ENCODE results near the gene LMCD1. TPM values are rescaled to one million over a fixed set of nuclear protein-coding genes. Genes with fewer than 3 reads are reported as not detected.

LMCD1 gene, protein sequence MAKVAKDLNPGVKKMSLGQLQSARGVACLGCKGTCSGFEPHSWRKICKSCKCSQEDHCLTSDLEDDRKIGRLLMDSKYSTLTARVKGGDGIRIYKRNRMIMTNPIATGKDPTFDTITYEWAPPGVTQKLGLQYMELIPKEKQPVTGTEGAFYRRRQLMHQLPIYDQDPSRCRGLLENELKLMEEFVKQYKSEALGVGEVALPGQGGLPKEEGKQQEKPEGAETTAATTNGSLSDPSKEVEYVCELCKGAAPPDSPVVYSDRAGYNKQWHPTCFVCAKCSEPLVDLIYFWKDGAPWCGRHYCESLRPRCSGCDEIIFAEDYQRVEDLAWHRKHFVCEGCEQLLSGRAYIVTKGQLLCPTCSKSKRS
- total RNA-seq, result 1 to 10 TPM; 2.2 to 3.1 TPM

DNA sequence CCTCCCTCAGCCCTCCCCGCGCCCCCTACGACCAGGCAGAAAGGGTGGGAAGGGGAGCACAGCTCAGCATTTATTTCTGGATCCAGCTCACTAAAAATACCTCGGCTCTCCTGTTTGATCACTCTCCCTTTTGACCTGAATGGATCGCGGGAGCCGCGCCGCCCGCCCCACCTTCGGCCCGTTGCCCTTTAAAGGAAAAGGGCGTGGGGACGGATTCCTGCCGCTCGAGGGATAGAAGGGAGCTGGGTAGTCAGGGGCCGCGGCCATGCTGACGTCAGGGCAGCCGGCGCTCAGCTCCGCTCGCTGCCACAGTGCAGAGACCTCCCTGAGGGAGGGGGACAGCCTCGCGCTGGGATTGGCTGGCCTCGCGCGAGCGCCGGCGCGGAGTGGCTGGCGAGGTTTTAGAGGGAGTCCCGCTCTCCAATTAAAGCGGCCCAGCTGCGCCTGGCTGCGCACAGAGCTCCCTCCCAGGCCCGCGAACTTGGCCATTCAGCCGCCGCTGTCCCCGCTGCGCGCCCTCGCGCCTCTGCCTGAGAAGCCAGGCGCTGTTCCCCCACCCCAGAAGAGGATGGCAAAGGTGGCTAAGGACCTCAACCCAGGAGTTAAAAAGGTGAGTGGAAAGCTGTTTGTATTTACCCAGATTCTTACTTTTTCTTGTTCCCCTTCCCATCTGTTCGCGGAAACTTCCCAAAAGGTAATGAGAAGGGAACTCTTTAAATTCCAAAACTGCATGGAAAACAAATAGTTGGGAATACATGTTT, at the start of gene LMCD1:
TSS of gene LMCD1 (plus strand) at position 453 of the 761 bp plus-strand sequence. CDS start at position 569, 116 bp downstream.
- ChIA-PET CTCF (no interaction called here), POLR2A (no interaction called here)

DNA sequence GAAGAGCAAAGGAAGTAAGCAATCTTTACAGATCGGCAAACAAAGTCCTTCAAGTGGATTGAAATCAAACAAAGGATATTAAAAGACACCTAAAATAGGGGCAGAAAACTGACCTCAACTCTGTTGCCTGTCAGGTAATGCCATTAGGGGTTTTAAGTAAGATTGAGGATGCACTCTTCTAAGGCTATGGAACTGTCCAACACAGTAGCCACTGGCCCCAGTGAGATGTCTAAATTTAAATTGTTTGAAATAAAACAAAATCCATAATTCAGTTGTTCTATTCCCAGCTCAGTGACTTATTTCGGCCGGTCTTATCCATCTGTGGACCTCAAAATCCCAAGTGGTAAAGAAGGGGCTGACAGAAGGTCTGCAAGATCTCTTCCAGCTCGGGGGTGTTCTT, 49.5 kb upstream of the LMCD1 start:
- CTCF ChIA-PET, result no interaction called here
- POLR2A ChIA-PET, result no interaction called here

DNA sequence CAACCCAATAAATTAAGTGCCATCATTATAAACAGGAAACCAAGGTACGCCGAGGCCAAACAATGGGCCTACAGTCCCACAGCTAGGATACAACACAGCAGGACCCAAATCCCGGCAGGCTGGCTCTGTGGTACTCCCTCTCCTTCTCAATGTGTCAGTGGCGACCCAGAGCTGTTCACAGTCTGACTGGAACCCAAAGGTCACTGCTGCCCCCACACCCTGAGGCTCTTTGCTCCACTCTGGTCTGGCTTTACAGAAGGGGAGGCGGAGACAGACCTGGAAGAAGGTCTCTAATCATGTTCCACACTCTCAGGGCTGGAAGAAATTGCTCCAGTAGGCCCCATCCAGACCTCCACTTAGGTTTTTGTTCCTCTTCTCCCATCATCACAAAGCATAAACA, 48.5 kb upstream of the LMCD1 start:
- CTCF ChIA-PET, result no interaction called here
- POLR2A ChIA-PET, result no interaction called here

DNA sequence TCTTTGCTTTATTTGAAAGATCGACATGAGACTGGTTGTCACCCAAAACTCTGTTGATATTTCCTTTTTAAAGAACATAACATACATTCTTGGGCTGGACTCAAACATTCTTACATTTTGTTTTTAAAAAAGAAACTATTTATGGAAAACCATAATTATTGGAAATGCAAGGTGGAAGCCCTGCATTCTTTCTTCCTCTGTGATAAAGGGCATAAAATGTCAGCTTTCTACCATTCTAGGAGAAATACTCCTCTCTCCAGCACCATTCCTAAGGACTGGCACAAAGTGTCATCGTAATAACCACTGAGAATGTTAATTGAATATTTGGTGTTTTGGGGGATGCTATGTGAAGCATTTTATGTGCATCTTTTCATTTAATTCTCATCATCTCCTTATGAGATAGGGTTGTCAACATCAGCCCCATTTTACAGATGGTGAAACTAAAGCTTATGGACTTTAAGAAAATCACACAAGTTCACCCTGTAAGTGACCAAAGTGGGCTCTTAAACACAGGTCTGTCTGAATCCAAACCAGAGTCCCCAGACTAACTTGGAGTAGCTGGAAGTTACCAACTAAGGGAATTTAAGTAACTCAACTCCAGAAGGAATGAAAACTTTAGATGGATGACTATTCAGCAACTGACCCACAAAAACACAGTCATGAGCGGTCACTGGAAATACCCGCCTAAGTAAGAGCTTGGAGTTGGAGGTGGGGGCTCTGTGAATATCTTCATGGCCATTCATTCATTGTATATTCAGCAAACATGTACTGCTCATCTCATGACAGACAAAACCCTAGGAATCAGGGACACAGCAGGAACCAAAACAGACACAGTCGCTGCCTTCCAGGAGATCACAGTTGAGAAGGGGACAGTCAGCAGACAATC, 45.9 kb upstream of the LMCD1 start:
- CTCF ChIA-PET, result no interaction called here
- POLR2A ChIA-PET, result no interaction called here

DNA sequence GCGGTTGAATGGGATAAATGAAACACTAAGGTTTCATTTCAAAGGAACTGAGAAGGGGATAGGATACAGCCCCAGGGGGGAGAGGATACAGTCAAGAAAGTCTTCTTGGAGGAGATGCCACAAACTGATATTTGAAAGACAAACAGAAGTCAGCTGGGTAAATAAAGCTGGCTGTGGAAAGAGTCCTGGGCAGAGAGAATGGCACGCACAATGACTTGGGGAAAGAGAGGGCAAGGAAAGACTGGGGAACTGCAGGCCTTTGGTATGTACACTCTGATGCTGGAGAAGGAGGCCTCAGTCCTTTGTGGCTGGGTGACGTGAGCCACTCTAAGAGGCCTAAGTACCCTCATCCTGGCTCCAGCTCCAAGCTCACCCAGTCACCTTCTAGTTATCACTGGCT, 45.2 kb upstream of the LMCD1 start:
- ChIA-PET CTCF (no interaction called here), POLR2A (no interaction called here)

DNA sequence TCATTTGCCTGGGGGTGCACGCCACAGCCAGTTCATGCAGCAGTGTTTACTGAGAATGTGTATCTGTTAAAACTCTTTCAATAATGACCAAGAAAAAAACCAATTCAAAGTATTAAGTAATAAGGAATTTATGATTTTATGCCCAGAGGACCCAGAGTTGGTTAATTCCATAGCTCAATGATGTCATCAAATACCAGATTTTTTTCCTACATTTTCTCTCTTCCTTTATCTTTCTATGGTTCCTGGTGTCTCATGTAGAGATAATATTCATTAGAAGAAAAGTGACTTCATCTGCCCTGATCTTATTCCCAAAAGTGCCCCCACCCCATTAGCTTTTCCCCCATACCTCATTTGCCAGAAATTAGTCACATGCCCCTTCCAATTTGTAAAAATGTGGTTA, 44.6 kb upstream of the LMCD1 start:
- CTCF ChIA-PET, result no interaction called here
- POLR2A ChIA-PET, result no interaction called here

DNA sequence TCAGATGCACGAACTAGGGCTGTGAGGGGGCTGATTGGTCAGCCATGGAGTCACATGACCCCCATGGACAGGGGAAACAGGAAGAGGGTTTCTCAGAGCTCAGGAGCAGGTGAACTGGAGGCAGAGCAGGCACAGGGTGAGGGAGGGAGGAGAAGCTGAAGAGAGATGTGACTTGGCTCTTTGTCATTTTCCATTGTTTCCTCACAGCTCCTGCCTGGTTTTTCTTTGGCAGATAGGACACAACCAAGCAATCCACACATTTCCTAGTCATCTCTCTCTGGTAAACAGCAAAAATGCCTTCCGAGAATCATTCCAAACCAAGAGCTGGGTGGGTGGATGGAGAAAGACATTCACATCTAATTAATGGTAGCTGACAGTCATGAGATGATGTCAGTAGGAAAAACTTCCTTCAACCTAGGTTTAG, 43.4 kb upstream of the LMCD1 start:
- ChIA-PET POLR2A (no interaction called here), CTCF (no interaction called here)

DNA sequence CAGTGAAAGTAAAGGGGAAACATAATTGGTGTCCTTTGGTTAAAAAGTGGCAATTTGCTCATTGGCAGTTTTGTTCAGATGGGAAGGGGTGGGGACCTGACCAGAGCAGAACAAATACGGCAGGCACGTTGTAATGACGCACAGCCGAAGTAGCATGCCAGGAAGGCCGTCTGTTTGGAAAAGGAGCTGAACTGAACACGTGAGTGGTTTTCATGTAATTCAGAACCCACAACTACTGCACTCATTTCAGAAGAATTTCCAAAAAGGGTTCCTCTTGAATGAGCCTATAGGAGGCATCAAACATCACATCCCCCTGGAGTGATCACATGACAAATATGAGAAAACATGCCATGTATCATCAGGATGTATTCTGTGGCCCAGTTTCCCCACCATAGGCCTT, 42.9 kb upstream of the LMCD1 start:
- POLR2A ChIA-PET, result no interaction called here
- CTCF ChIA-PET, result no interaction called here

DNA sequence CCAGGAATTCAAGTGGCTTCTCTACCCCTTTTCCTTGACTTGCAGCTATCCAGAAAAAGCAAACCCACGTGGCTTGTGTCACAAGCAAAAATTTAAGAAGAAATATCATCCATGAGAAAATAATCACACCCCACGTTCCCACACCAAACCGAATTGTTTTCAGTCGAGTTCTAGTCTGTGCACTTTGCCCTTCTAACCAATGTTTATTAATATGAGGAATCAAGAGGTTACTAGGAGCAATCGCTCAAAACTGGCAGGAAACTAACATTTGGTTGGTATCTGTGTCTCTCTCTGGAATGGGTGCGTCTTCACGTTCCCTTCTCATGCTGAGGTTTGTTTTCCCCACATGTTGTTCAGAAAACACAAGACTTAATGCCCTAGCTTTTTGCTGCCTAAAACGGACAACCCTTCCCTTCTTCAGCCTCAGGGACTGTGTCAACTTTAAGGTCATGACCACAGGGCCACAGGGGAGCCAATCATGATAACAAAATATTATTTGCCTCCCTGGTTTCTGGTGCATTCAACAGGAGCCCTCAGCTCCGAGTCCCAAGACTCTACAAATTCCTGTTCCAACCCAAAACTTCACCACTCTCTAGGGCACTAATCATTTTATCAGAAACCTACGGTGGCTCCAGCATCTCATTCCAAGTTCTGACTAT, 41.4 kb upstream of the LMCD1 start:
- CTCF ChIA-PET, result no interaction called here
- POLR2A ChIA-PET, result no interaction called here

DNA sequence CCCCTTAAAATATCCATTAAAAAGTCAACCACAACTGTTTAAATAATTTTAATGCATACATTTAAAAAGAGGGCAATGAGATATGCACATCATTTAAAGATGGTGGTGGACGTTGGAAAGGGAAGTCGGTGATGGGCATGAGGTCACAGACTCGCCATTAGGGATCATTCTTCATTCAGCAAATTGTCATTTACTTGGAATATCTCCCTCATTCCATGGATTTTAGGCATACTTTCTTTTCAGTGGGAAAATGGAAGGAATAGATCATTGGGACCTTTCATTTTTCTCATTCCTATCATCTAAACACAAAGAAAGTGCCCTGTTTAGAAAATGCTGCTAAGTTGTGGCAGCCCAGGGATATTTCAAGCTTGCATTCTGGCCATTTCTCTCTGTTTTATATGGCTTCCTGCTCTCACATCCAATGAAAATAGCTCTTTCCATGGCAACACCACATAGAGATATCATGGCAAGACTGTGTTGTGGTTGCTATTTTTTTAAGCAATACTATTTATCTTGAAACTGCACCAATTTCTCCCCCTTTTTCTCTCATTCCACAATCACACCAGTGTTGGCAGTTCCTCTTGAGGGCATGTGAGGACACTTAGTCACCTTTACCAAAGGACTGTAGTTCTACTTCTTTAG, 40.7 kb upstream of the LMCD1 start:
- ChIA-PET POLR2A (no interaction called here), CTCF (no interaction called here)

DNA sequence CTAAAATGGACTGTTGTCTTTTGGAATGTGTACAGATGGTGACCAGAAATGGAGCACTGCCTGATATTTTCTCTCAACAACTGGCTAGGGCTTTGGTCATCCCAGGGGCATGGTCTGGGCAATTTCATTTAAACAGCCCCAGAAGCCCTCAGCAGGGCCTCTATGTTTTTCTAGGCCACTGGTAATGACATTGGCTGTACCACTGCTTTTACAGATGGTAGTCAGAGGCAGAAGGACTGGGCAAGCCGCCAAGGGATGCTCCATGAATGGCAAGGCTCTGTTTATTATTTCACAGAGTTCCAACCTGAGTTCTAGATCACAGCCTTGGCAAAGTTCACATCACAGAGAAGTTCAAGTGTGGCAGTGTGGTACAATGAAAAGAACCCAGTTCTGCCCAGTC, 37.0 kb upstream of the LMCD1 start:
- ChIA-PET POLR2A (no interaction called here), CTCF (no interaction called here)

DNA sequence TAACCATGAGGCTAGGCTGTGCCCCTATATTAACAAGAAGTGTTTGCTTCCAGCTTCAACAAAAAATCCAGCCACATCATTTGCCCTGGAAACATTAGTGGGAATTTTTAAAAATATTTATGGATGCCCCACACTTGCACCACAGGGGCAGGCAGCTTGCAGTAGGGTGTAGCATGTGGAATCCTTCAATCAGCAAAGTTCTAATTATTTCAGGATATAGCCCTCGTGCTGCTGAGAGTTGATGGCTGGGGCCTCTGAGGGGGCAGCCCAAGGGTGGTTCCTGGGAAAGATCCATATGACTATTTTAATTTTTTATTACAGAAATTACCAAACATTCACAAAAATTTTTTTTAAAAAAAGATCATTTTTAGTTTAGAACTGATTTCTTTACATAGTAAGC, 35.1 kb upstream of the LMCD1 start:
- CTCF ChIA-PET, result no interaction called here
- POLR2A ChIA-PET, result no interaction called here

DNA sequence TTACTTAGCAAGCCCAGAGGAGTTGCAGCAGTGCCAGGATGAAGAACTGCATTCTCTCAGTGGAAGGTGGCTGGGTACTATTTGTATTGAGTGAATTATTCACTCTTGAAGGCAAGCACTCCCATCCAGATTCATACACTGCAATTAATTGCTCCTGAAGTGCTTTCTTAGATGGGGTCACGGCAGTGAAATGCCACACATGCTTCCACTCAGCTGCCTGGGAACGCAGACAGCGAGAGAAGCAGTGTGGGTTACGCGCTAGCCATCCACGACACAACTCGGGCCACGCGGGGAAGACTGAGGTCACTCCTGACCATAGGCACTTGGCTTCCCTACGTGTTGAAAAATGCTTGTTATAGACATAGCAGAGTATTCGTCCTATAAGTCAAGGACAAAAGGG, 30.8 kb upstream of the LMCD1 start:
- ChIA-PET POLR2A (no interaction called here), CTCF (no interaction called here)

DNA sequence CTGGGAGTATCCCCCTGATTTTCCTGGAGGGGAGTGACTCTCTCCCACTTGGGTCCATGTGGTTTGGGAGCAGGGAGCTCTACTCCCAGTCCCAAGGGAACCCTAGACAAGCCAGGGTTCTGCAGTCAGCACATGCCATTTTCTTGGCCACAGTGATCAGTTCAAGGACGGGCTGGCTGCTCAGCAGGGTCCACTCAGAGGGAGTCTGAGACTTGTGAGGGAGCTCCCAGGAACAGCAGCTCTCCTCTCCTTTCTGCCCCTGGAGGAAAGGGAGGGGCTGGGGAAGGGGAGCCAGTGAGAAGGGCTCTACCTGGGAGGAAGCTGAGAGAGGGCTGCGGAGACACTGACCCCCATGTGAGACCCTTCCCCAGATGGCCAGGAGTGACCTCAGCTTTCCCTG, 29.1 kb upstream of the LMCD1 start:
- ChIA-PET CTCF (no interaction called here), POLR2A (no interaction called here)

DNA sequence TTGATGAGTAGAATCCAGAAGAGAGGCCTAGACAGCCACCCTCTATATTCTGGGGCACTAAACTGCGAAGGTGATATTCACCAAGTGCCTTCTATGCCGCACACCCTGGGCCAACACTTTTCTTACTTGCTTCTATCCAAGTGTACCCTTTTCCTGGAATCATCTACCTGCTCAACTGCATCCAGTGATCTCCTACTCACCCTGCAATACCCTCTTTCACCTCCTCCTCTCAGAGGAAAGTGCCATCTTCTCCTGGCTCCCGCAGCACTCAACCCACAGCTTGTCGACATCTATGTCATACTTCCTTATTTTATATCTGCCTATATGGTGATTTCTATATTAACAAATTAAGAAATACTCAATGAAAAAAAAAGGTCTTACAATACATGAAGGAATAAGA, 28.6 kb upstream of the LMCD1 start:
- ChIA-PET POLR2A (no interaction called here), CTCF (no interaction called here)

DNA sequence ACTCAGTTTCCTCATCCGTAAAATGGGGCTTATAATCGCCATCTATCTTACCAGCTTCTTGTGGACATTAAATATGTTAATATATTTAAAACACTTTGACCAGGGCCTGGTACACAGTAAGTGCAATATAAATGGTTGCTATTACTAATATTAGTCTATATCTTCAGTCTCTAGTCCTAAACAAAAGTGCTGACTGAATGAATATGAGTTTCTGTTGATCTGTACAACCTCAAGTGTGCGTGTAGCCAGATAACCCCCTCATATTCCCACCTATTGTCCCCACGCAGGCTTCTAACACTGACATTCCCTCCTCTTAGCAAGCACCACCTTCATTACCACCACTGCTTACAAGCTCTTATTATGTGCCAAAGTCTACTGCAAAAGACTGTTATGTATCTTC, 27.6 kb upstream of the LMCD1 start:
- CTCF ChIA-PET, result no interaction called here

DNA sequence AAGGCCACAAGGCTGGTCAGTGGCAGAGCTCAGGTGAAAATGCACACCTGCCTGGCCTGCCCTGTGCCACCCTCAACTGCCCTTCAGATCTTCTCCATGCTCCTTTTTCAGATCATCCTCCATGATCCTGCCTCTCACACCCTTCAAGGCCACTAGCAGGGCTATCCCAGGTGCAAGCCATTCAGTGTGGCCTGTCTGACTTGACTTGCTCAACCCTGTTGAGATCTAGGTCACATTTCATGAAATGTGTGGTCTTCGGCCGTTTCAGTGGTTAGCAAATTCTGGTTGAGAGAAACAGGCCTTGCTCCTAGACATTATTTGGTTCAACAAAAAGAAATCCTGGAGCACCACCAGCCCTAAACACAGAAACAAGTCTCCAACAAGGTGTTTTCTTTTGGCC, 26.6 kb upstream of the LMCD1 start:
- CTCF ChIA-PET, result no interaction called here
- POLR2A ChIA-PET, result no interaction called here

More for the DNA sequence above, 27.6 kb upstream of the LMCD1 start:
- POLR2A ChIA-PET, result no interaction called here

DNA sequence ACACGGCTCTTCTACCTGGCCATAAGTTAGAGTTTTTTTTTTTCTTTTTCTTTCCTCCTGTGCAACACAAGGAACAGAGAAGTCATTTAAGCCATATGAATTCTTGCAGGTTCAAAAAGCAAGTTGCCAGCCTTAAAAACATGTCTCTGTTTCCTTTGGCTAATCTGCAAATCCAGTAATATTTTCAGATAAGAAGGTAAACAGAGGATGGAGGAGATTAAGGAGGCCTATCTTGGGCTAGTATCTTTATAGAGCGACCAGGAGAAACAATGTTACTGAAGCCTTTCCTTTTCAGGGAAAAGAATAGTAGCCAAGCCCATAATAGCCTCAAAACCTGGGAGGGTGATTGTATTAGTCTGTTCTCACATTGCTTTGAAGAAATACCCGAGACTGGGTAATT, 20.9 kb upstream of the LMCD1 start:
- ChIA-PET POLR2A (no interaction called here), CTCF (no interaction called here)

DNA sequence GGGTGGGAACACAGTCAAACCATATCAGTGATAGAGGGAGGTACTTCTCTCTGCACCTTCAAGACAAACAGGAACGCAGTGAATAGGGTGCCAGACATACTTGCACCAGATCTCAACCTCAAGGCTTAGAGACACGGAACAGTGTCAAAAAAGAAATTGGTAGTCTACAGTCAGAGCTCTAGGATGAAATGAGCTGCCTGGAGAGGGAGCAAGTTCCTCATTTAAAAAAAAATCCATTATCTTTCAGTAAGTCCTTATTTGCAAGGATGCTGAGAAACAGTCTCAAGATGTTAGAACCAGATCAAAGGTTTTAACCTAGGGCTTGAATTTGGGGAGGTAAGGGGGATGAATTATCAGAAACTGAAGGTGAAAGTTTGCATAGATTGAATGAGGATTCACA, 20.2 kb upstream of the LMCD1 start:
- ChIA-PET POLR2A (no interaction called here), CTCF (no interaction called here)

DNA sequence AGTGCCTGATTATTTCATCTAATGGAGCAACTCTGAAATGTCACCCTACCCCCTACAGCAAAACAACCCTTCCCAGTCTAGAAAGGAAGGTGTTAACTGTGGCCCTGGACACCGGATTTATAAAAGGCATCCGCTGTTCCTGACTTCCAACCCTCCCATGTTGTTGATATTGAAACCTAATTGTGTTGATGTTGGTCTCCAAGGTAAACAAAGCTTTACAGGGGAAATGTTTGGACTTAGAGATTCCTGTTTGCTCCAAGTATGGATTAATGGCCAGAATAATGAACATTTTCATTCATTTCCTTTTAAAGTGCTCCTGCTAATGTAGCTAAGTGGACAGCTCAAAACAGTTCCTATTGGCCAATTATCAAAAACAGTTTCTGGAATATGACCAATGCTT, 19.4 kb upstream of the LMCD1 start:
- POLR2A ChIA-PET, result no interaction called here
- CTCF ChIA-PET, result no interaction called here
